NCI-H1092 (cell line): ENCODE data around the gene MAP7D1.
"Not testable (repeated sequence)": the region's sequence is repeated elsewhere in the genome, so short reads cannot be mapped to it uniquely, and the experiment has no call there.

ENCODE experiments used
- DNase-seq: peaks from one replicate; lab custom pipeline; 2025; lab: John Stamatoyannopoulos, UW

The MAP7D1 gene

DNA sequence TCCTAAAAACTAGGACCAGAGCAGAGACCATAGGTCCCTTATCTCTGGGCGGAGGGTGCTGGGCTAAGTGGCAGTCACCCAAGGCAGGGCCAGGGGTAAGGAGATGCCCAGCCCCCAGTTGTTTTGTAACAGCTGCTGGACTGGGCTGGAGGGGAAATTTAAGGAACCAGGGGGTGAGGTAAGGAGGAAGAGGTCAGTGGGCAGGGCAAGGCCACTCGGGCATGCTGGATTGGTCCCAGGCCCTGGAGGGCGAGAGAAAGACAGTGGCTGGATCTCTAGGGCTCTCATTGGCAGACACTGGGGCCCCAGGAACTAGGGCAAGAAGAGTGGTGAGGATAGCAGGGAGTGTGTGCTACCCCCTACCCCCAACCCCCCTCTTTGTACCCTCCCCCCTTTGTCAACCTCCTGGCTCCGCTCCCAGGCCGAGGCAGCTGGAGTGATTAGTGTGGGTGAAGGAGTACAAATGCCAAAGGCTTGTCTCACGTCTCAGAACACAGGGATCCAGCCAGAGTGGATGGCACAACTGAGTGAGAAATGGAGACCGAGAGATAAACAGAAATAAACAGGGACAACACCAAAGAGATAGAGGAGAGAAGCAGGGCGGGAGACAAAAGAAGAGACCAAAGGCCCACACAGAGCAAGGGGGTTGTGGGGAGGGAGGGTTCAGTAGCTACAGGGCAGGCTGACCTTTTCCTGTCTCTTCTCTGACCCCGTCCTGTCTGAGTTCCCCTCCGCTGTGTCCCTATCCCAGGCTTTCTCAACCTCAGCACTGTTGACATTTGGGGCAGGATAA lies 47.8 kb downstream of the MAP7D1 start:
- DNase-seq: peak; percentile 55

DNA sequence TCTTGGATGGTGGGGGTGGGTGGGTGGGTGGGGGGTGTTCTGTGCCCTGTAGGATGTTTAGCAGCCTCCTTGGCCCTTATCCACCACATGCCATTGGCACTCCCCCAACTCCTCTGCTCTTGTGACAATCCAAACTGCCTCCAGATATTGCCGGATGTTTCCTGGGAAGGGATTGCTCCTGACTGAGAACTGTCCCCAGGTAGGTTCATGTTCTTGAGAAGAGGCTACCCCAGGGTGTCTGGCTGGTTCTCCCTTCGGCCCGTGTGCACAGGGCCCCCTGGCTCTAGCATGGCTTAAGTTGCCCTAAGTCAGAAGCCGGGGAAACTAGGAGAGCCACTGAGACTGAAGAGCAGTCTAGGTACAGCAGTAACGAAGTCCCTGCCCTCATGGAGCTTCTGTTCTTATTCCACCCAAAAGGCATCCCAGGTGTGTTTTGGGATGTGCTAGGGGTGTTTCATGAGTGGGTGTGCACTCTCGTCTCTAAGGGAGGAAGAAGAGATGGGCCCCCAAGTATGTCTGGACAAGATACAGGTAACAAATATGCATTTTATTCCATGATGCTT lies 48.5 kb downstream of the MAP7D1 start:
- DNase-seq: peak; percentile 26

DNA sequence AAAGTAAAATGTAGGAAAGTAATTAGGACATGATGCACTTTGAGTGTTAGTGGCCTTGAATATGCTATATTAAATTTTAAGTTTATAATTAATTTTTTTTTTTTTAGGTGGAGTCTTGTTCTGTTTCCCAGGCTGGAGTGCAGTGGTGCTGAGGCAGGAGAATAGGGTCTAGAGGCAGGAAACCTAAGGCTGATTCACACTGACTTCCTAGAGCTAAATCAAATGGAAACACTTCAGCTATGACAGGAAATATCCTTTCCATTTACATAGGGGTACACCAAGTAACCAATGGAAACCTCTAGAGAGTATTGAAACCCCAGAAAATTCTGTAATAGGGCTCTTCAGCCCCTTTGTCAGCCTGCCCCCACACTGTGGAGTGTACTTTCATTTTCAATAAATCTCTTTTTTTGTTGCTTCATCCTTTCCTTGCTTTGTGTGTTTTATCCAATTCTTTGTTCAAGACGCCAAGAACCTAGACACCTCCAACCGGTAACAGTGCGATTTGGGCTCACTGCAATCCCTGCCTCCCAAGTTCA lies 50.4 kb downstream of the MAP7D1 start:
- DNase-seq: no peak

DNA sequence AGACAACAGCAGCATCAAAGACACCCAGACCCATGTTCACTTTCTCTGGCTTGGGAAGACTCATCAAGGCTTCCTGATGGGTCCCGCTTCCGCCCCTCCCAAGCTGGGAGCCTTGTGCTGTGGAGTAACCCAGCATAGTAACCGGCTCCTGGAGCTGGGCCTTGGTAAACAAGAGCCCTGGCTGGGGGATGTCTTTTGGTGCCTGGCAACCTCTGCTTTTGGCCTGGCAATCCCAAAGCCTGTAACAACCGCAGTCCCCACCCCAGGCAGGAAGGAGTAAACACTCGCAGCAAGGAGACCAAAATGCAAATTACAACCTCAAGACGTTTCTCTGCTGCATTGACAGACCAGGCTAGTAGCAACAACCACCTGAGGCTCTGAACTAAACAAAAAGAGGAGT lies 51.4 kb downstream of the MAP7D1 start:
- peak; percentile 66 for DNase-seq

DNA sequence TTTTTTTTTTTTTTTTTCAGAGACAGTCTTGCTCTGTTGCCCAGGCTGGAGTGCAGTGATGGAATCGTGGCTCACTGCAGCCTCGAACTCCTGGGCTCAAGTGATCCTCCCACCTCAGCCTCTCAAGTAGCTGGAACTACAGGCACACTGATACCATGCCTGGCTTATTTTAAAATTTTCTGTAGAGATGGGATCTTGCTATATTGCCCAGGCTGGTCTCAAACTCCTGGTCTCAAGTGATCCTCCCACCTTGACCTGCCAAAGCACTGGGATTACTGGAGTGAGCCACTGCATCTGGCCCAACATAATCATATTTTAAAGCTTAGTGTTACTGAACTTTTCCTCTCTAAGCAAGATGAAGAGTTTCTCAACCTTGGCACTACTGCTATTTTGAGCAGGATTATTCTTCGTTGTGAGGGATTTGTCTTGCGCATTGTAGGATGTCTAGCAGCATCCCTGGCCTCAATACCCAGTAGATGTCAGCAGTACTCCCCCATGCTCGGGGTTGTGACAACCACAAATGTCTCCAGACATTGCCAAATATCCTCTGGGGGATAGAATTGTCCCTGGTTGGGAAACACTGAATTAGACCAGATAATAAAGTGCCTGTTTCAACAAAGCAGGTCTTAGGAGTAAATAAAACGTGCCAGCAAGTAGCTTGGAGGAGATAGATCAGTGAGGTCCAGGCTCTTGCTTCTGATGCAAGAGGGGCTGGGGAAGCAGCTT lies 53.2 kb downstream of the MAP7D1 start:
- DNase-seq: no peak

DNA sequence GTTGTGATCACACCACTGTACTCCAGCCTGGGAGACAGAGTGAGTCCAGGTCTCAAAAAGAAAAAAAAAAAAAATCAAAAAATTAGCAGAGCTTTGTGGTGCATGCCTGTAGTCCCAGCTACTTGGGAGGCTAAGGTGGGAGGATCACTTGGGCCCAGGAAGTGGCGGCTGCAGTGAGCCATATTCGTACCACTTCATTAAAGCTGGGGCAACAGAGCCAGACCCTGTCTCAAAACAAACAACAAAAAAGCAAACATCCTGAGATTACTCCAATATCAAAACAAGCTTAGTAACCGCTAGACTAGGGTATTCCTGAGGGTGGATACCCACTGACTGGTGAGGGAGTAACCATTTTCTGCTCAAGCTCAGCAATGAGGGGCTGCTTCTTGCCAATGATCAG lies 55.3 kb downstream of the MAP7D1 start:
- no peak for DNase-seq

DNA sequence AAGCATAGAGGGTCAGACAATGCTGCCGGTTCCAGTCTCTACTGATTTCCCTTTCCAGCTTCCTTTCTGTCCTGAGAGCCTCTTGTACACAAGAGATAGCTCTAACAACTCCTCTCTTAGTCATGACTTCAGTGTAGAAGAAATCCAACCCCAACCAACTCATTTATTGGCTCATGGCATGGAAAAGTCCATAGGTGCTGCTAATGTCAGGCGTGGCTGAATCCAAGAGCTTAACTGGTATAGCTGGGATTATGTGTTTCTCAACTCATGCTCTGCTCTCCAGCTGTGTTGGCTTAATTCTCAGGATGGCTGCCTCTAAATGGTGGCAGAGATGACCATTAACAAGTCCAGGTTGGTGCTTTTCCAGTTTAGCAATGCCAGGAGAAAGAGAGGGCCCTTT lies 55.9 kb downstream of the MAP7D1 start:
- DNase-seq: no peak

DNA sequence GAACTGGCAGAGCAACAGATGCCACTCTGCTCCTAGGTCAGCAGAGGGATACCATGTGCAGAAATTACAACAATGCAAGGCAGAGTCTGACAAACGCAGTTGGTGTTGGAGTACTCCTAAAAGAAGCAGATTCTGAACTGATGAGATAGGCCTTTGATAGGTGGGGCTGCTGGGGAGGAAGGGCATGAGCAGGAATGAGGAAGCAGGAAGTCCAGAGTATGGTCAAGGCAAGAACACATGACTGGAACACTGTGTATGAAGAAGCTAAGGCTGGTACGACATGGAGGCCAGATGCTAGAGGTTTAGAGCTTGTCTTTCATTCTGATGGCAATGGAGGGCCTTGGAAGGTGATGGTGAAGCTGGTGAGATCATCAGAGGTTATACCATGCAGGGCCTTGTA lies 56.8 kb downstream of the MAP7D1 start:
- no peak for DNase-seq

DNA sequence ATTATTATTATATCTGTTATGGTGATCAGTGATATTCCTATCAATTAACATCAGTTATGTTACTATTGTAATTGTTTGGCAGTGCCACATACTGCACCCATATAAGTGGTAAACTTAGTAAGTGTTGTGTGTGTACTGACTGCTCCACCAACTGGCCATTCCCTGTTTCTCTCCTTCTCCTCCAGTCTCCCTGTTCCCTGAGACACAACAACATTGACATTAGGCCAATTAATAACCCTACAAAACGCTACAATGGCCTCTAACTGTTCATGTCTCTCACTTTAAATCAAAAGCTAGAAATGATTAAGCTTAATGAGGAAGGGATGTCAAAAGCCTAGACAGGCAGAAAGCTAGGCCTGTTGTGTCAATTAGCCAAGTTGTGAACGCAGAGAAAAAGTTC lies 61.7 kb downstream of the MAP7D1 start:
- DNase-seq: no peak

DNA sequence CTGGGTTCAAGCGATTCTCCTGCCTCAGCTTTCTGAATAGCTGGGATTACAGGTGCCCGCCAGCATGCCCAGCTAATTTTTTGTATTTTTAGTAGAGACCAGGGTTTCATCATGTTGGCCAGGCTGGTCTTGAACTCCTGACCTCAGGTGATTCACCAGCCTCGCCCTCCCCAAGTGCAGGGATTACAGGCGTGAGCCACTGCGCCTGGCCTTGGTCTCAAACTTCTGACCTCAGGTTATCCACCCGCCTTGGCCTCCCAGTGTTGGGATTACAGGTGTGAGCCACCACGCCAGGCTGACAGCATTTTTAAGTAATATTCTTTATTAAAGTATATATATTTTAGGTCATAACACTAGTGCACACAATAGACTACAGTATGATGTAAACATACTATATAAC lies 65.9 kb downstream of the MAP7D1 start:
- not testable (repeated sequence) for DNase-seq

DNA sequence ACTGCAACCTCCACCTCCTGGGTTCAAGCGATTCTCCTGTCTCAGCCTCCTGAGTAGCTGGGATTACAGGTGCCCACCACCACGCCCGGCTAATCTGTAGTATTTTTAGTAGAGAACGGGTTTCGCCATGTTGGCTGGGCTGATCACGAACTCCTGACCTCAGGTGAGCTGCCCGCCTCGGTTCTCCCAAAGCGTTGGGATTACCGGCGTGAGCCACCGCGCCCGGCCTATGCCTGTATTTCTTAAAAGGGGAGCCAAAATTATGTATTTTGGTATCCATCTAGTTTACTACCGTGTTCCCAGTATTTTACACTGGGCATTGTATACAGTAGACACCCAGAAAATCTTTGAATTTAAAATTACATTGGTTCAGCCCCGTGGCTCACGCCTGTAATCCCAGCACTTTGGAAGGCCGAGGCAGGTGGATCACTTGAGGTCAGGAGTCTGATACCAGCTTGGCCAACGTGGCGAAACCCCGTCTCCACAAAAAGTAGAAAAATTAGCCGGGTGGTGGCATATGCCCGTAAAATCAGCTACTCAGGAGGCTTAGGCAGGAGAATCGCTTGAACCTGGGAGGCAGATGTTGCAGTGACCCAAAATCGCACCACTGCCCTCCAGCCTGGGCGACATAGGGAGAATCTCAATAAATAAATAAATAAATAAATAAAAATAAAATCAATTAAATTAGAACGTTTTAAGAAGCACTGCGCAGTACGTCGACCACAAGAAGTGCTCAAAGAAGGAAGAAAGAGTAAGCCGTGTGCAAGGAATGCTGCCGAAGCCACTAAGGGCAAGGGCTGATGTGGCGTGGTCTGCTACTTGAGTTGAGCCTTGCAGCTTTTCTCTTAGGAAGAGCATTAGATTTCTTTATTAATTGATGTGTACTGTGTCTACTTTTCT lies 66.8 kb downstream of the MAP7D1 start:
- DNase-seq: no peak

DNA sequence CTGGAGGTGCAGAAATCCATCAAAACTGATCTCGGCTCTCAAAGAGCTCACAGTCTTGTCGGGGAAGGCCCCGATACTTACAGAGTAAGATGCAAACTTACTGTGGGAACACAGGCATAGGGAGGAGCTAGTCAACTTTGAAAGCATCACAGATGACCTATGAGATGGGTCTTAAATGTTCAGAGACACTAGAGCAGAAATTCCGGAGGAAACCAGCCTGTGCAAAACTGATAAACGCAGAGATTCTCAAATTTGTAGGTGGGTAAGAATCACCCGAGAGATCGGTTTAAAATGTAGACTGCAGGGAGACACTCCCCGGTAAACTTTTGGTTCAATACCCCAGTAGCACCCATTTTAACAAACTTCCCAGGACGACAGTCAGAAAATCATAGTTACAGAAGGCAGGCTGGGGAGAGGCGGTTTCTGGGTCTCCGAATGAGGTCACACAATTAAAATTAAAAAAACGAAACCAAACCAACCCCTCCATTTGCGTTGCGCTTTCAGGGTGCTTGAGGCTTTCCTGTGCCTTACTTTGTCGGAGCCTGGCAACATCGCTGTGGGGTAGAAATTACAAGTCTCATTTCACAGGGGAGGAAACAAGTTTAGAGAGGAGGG lies 67.5 kb downstream of the MAP7D1 start:
- DNase-seq: no peak

DNA sequence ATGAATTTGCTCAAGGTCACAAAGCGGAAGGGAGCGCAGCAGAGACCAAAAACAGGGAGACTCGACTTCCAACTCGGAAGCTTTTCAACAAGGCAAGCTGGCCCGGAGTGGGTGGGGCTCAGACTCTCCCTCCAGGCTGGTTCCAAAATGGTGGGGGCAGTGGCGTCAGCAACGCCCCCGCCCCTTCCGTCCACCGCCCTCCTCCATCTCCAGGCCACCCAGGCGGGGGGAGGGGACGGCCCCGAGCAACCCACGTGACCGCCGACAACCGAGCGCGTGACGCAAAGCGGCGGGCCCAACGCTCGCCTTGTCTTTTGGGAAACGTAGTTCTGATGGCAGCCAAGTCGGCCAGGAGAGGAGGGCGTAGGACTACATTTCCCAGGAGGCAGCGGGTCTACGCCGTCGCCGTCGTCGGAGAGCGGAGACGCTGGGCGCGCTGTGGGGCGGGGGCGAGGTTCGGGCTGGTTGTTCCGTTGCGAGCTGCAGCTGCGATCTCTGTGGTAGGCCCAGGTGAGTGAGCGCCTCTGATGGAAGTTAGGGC lies 68.1 kb downstream of the MAP7D1 start, which contains the start of gene THRAP3:
Gene THRAP3, plus strand, starts transcription at position 448 of the 541 bp plus-strand sequence. CDS start 58,121 bp downstream, outside the sequence.
- peak; percentile 99 for DNase-seq

DNA sequence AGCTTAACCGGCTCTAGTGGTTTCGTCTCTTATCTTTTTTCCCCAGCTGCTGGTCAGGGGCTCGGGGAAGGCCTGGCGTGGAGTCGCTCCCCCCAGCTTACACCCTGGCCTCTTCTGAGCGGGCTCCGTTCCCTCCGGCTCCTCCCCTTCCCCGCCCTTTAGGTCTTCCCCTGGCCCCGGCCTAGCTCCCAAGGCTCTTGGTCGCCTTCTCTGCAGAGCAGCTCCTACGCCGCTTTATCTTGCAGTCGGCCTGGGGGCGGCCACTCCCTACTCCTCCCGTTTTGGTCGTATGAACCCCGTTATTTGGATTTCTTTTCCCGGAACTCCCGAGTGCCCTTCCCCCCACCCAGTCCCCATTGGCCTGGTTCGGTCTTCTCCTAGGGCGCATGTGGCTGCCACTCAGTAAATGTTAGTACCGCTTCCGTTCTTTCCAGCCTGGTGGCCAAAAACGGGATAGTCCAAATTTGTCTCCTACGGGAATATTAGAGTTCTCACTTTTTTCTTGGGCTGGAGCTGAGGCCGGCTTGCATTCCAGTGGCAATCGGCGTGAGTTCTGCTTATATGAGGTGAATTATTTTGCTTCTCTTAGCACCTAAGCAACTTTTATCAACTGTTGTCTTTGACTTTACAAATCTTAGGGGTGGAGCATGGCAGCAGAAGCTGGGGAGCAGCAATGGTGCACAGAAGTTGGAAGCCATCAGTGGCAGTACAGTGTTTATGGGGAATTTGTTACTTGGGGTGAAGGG lies 68.8 kb downstream of the MAP7D1 start:
- peak; percentile 81 for DNase-seq

DNA sequence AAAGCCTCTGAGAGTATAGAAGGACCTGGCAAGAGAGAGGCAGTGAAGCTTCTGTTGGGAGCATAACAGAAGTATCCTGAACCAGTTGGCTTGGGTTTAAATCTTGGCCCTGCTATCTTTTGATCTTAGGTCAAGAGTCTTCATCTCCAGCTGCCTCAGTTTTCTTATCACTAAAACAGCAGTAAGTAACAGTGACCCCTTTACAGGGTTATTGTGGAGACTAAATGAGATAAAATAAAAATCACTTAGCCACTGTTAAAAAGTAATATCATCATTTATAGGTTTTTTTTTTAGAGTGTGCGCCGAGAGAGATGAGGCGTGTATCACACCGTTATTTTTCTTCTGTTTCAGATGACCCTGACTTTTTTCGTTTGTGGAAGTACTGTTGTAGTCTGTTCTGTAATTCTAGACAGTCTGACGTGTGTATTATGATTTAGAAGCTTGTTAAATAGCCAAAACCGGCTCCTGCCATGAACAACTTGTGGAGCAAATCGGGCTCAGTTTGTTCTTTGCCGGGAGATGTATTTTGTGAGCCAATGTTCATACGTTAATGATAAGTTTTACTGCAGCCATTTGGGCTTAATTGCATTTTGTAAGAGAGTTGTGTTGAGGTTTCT lies 69.4 kb downstream of the MAP7D1 start:
- no peak for DNase-seq

DNA sequence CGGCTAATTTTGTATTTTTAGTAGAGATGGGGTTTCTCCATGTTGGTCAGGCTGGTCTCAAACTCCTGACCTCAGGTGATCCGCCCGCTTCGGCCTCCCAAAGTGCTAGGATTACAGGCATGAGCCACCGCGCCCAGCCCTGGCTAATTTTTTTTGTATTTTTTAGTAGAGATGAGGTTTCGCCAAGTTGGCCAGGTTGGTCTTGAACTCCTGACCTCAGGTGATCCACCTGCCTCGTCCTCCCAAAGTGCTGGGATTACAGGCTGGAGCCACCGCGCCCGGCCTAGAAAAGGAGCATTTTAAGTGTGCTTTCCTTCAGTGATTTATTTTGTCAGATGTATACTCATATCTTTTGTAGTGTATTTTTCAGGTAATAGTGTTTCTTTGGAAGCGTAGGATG lies 74.3 kb downstream of the MAP7D1 start:
- DNase-seq: not testable (repeated sequence)
